Gastroesophageal sphincter (tissue), 3 donors: ENCODE measurements around the gene SEC31B.

Experiments used
- CTCF ChIP-seq, 4 experiments: fragments of 200-600 bp in 2 of 4; fragments of 450-650 bp in 2 of 4; sonication (generic) in 1 of 4; IDR thresholded peaks; one replicate each; pipeline ENCODE4 v1.5.1; 2017 to 2019; ENCODE audit warnings: antibody characterized with exemption in 4 of 4, mild to moderate bottlenecking in 2 of 4, moderate library complexity in 2 of 4
- POLR2A ChIP-seq, 2 donors: fragments of 450-650 bp; IDR thresholded peaks; one replicate each; pipeline ENCODE4 v1.6.1; 2017; ENCODE audit warnings: antibody characterized with exemption in 2 of 2, mild to moderate bottlenecking in 2 of 2, moderate library complexity in 1 of 2
- POLR2AphosphoS5 ChIP-seq: sonication (generic); formaldehyde crosslinking; IDR thresholded peaks from one replicate; pipeline ENCODE4 v1.6.1; 2017; ENCODE audit warnings: antibody characterized with exemption

- no peak for TF ChIP-seq POLR2AphosphoS5
- TF ChIP-seq CTCF (IDR thresholded peaks at IDR 0.05): no peak
- no peak for TF ChIP-seq POLR2A (IDR thresholded peaks at IDR 0.05)
Observed at GRCh38 chr10:100551196-100551595, 31.5 kb upstream of the SEC31B start.
